NCI-H2081 (cell line): ENCODE results near the gene HMGXB4.

Source experiments
- DNase-seq, 2 experiments: peaks; one replicate each; lab custom pipeline; 2025; lab: John Stamatoyannopoulos, UW

The HMGXB4 gene

GRCh38 chr22:35326854-35327562, 69.7 kb downstream of the HMGXB4 start:
- no peak for DNase-seq

- no peak for DNase-seq
Observed at GRCh38 chr22:35327690-35328471, 70.6 kb downstream of the HMGXB4 start.

GRCh38 chr22:35328472-35328885, 71.2 kb downstream of the HMGXB4 start:
- no peak for DNase-seq

DNA sequence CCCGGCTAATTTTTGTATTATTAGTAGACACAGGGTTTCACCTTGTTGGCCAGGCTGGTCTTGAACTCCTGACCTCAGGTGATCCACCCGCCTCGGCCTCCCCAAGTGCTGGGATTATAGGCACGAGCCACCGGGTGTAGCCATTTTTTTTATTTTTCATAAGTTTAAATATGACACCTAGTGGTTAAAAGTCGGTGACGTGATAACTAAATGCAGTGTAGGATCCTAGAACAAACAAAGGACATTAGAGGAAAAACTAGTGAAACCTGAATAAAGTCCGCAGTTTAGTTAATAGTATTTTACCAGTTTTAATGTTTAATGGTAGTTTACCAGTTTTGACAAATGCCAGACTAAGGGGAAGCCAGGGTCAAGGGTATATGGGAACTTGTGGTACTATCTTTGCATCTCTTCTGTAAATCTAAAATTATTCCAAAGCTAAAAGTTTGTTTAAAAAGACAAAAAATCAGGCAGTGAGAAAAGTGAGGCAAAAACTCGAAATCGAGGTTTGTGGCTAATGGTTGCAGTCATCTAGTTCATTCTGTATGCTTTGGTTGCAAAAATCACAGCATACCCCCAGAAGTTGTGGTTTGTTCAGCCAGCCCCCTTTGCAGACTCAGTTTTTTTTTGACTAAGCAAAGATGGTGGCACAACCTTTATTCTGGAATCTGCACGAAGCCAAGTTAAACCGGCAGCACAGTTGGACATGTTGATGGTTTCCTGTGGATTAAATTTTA, 72.0 kb downstream of the HMGXB4 start:
- no peak for DNase-seq

DNA sequence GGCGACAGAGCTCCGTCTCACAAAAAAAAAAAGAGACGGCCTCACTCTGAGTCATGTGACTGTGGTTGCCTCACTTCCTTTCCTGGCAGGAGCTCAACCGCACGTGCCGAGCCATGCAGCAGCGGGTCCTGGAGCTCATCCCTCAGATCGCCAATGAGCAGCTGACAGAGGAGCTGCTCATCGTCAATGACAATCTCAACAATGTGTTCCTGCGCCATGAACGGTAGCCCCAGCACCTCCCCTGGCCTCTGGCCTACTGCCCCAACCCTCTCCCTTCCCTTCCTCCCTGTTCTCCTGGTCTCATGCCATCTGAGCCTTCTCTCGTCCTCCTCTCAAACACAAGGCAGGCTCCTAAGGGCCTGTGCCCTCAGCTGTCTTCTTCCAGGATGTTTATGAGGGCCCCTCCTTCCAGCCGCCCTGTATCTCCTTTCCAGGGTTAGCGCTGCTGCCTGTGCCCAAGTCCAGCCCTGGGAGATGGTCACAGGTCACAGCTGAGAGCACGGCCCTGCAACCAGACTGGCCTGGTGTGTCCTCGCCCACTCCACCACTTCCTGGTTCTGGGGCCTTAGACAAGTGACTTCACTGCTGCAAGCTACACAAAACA, 73.1 kb downstream of the HMGXB4 start:
- DNase-seq = no peak

GRCh38 chr22:35332278-35332677, 75.0 kb downstream of the HMGXB4 start:
- DNase-seq = no peak

DNA sequence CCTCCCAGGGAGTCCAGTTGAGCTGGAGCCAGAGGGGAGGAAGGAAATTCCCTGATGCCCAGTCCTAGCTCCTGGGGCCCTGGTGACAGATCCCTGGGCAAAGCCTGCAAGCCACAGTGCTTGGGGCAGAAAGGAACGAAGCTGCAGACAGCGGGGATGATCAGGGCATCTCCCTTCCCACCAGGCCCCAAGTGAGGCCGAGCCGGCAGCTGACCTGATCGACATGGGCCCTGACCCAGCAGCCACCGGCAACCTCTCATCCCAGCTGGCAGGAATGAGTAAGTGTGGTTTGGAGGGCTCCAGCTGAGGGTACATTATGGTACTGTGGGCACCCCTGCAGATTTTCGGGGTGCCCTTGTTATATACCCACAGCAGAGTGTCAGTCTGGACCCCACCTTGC, 75.9 kb downstream of the HMGXB4 start:
- no peak for DNase-seq

- no peak for DNase-seq
Observed at GRCh38 chr22:35334004-35334403, 76.7 kb downstream of the HMGXB4 start.

- no peak for DNase-seq
Observed at GRCh38 chr22:35335468-35335867, 78.2 kb downstream of the HMGXB4 start.

DNA sequence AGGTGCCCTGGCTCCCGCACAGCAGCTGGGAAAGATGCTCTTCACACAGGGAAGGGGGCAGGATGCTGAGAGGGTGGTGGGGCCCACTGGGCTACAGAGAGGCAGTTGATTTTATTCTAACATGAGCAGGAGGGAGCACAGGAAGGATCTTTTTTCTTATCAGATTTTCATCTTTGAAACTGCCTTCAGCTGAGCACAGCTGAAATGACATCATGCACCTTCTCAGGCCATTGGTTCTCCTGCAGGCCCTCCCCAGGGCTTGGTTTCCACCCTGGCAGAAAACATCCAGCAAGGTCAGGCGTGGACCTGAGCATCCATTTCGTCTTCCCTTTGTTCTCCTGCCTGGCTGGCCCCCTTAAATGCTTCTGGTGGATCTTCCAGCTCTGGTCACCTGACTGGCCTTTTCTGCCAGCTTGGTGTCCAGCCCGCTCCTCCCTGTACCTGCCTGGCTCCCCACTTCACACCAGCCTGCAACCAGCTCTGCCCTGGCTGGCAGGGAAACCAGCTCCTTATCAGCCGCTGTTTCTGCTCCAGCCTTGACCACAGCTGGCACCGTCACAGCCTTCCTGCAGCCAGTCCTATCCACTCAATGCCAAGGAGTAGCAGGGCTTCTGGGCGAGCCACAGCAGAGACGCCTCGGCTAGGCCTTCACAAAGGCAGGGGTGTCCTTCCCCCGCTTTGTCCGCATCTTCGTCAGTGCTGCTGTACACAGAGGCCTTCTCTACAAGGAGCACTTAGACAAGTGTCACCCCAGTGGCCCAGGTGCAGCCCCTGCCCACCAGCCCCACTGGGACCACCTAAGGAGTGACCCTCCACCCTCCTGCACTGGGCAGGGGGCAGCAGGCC, 78.9 kb downstream of the HMGXB4 start:
- no peak for DNase-seq

DNA sequence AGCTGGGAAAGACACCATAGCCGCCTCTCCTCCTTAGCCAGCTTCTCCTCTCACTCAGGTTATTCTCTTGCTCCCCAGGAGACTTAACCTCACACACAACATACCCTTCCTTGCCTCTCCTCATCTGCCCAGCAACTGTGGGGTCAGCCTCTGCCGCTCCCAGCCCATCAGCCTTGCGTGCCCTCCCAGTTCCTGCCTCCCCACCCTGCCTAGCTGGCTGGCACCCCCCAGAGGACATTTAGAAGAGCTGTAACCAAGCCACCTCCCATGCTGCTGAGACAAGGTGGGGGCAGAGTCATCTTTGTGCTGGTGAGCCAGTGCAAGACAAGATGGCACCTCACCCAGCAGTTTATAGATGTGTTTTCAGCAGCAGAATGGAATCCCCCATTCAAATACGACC, 80.6 kb downstream of the HMGXB4 start:
- DNase-seq = no peak

DNA sequence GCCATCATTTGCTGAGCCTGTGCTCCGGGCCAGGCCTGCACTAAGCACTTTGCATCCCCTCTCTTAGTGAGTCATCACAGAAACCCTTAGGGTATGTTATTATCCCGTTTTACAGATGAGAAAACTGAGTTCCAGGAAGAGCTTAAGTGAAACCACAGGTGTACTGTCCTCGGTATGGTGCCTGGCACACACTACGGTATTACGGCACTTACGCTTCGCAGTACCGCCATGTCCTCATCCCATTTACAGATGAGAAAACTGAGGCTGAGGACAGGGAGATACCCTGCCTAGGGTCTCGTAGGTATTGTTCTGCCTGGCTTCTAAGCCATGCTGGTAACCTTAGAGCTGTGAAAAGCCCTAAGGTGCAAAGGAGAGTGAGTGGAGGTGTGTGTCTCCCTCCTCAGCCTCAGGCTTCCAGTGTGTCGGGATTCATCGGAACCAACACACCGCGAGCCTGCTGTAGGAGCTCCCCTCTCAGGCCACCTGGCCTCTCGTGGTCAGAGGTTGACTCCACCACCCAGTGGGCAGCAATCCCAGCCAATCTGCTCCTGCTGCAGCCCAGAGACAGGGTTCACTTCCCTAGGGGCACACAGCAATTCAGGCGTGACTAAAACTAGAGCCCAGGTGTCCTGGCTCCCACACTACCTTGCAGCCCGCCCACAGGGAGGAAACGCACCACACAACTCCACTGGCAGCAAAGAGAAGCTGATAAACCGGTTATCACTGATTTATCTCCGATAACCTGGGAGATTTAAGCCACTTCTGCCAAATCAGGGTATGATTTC, 84.0 kb downstream of the HMGXB4 start:
- DNase-seq = no peak

DNA sequence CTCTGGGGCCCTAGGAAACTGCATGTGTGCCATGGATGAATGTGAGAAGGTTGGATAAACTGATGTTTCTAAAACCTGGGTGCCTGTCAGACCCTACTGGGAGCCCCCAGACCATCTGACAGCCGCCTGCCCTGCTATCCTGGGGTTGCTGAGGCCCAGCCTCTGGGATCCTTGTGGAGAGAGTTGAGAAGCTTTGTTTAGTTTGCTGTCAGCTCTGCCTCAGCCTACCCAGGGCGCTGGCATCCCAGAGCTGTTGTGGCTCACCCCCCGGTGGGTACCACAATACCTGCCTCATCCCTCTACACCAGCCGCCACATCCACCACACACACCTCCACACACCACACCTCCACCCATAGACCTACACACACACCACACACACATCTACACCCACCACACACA, 85.1 kb downstream of the HMGXB4 start:
- DNase-seq = no peak

DNA sequence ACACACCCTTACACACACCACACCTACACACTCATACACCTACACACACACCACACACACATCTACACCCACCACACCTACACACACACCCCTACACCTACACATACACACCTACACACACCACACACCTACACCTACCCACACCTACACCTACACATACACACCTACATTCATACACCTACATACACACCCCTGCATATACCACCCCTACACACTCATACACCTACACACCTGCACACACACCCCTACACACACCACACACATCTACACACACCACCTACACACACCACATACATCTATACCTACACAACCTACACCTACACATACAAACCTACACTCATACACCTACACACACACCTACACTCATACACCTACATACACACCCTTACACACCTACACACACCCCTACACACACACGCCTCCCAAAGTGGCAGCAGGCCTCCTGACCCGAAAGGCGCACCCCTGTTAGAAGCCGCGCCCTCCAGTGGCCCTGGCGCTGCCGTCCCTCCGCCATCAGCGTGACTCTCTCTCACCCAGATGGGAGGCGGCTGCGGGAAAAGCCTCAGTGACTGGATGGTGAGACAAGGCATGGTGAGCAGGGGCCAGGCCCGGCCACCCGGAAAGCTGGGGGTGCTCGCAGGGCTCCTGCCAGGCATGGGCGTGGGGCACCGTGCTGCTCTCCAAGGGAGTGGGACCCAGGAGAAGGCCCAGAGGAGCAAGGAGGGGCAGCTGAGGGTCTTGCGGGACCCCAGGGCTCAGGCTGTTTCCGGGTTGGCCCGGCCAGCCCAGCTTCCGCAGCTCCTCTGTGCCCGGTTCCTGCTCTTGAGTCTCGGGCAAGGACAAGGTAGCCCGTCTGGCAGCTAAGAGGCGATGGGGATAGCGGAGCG, 86.6 kb downstream of the HMGXB4 start:
- no peak for DNase-seq

- DNase-seq = no peak
Observed at GRCh38 chr22:35344956-35345690, 87.8 kb downstream of the HMGXB4 start.
